ENCODE results near the gene RHOF.

The RHOF gene

DNA sequence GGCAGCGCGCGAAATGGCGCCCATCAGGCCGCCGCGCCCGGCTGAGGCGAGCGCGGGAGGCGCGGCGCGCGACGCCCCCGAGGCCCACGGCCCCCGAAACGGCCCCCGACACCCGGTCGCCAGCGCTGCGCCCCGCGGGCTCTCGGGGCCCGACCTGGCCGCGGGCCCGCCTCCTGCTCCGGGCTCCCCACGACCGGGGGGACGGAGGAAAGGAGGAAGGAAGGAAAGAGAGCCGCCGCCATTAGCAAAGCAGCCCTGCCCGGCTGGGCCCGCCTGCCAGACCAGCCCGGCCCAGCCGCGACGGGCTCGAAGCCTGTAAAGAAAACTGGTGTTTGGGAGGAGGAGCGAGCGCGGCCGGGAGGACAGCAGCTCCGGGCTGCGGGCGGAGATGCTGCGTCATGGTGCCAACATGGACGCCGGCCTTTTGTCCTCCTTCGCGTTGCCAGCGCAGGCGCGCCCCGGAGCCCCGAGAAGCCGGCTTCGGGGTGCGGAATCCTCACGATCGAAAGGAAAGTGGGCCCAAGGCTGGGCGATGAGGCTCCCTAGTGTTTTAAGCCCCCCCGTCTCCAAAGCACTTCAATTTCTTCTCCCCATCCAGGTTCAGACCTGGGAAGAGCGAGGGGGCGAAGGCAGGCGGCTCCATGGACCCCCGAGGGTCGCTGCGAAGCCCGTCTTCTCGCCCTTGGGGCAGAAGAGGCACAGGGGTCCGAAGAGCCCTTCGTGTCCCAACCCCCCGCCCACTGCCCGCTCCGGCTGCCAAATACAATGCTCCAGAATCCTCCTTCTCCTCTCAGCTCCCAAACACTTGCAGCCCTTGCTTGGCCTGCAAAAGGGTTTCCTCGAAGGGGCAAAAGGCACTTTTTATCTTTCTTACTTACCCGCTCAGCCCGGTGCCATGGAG, 7.5 kb upstream of the RHOF start:
- Histone ChIP-seq H3K36me3 (ENCODE audit: control insufficient read depth, insufficient read depth, low read length) (peaks cover 10% of the 10 kb centered on the region), H3K27me3 (ENCODE audit: control insufficient read depth, insufficient read depth, low read length) (no peaks in the 10 kb centered on the region), H3K4me1 (ENCODE audit: control insufficient read depth, insufficient read depth, low read length) (peaks cover 38% of the 10 kb centered on the region), H3K4me3 (ENCODE audit: low read length) (peak overlapping the region; percentile 18), H3K9ac (ENCODE audit: low read length) (peak overlapping the region; percentile 100), H3K9me3 (ENCODE audit: control insufficient read depth, low read length) (no peaks in the 10 kb centered on the region)

DNA sequence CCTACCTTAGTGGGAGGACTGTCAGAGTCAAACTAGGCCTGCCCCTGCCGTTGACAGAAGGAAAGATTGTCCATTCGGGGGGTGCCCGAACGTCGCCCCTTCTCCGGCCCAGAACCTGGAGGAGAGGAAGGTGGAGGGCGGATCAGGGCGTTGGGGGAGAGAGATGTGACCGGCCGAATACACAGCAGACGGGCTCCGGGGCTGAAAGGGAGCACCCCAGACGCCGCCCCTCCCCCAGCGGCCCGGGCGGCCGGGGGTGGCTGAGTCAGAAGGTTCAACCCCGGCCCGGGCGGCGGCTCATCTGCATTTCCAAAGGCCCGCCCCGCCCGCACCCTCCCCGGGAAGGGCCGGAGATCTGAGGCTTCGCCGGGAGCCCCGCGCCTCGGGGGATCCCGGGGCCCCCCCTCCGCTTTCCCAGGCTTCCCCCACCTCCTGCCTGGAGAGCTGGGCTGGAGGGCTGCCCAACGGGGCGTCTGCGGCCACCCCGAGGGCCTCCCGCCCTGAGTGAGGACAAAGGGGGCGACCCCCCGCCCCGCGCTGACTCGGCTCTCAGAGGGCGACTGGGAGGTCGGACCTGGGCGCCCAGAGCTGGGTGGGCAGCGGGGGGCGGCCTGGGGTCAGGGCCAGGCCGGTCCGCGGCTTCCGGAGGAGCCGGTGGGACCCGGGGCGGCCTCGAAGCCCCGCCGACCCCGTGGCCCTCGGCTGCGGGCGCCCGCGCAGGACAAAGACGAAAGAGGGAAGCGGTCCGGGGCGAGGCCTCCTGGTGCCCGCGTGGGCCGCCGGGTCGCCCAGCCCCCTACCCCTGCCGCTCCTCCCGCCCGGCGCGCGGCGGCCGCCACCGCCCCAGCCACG, 6.6 kb upstream of the RHOF start:
- Histone ChIP-seq H3K9me3 (ENCODE audit: control insufficient read depth, low read length) (no peaks in the 10 kb centered on the region), H3K4me3 (ENCODE audit: low read length) (peak overlapping the region; percentile 2), H3K27me3 (ENCODE audit: control insufficient read depth, insufficient read depth, low read length) (no peaks in the 10 kb centered on the region), H3K9ac (ENCODE audit: low read length) (peak overlapping the region; percentile 100), H3K36me3 (ENCODE audit: control insufficient read depth, insufficient read depth, low read length) (peaks cover 7% of the 10 kb centered on the region), H3K4me1 (ENCODE audit: control insufficient read depth, insufficient read depth, low read length) (peaks cover 44% of the 10 kb centered on the region)

GRCh38 chr12:121799156-121799841, 5.8 kb upstream of the RHOF start:
- Histone ChIP-seq H3K4me3 (ENCODE audit: low read length) (peak overlapping the region; percentile 31), H3K9me3 (ENCODE audit: control insufficient read depth, low read length) (no peaks in the 10 kb centered on the region), H3K9ac (ENCODE audit: low read length) (peak overlapping the region; percentile 100), H3K4me1 (ENCODE audit: control insufficient read depth, insufficient read depth, low read length) (peaks cover 52% of the 10 kb centered on the region), H3K36me3 (ENCODE audit: control insufficient read depth, insufficient read depth, low read length) (peaks cover 7% of the 10 kb centered on the region), H3K27me3 (ENCODE audit: control insufficient read depth, insufficient read depth, low read length) (no peaks in the 10 kb centered on the region)

DNA sequence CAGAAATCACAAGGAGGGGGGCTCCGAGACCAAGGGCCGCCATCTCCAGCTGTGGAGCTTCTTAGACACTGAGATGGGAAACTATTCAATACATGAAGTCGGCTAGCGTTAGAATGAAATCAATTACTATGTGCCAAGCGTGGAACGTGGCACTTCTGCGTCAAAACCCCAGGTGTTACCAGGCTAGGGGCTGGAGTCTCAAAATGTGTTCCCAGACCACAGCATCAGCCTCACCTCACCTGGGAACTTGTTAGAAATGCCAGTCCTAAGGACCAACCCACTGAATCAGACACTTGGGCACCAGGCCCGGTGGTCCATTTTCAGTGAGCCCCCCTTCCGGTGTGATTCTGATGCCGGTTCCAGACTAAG, 5.3 kb upstream of the RHOF start:
- H3K9me3 ChIP-seq (ENCODE audit: control insufficient read depth, low read length): no peaks in the 10 kb centered on the region
- H3K9ac ChIP-seq (ENCODE audit: low read length): peak overlapping the region; percentile 70
- peaks cover 57% of the 10 kb centered on the region for H3K4me1 ChIP-seq (ENCODE audit: control insufficient read depth, insufficient read depth, low read length)
- H3K27me3 ChIP-seq (ENCODE audit: control insufficient read depth, insufficient read depth, low read length): no peaks in the 10 kb centered on the region
- H3K4me3 ChIP-seq (ENCODE audit: low read length): peak overlapping the region; percentile 31
- peaks cover 7% of the 10 kb centered on the region for H3K36me3 ChIP-seq (ENCODE audit: control insufficient read depth, insufficient read depth, low read length)

- Histone ChIP-seq H3K4me1 (ENCODE audit: control insufficient read depth, insufficient read depth, low read length) (peaks cover 62% of the 10 kb centered on the region), H3K36me3 (ENCODE audit: control insufficient read depth, insufficient read depth, low read length) (peaks cover 7% of the 10 kb centered on the region), H3K27me3 (ENCODE audit: control insufficient read depth, insufficient read depth, low read length) (no peaks in the 10 kb centered on the region), H3K9ac (ENCODE audit: low read length) (peak overlapping the region; percentile 70), H3K4me3 (ENCODE audit: low read length) (peak overlapping the region; percentile 34), H3K9me3 (ENCODE audit: control insufficient read depth, low read length) (no peaks in the 10 kb centered on the region)
Observed at GRCh38 chr12:121797937-121798786, 4.7 kb upstream of the RHOF start.

- peak overlapping the region; percentile 34 for H3K4me3 ChIP-seq (ENCODE audit: low read length)
- no peaks in the 10 kb centered on the region for H3K27me3 ChIP-seq (ENCODE audit: control insufficient read depth, insufficient read depth, low read length)
- H3K9ac ChIP-seq (ENCODE audit: low read length): peak overlapping the region; percentile 56
- H3K36me3 ChIP-seq (ENCODE audit: control insufficient read depth, insufficient read depth, low read length): peaks cover 7% of the 10 kb centered on the region
- peaks cover 71% of the 10 kb centered on the region for H3K4me1 ChIP-seq (ENCODE audit: control insufficient read depth, insufficient read depth, low read length)
- no peaks in the 10 kb centered on the region for H3K9me3 ChIP-seq (ENCODE audit: control insufficient read depth, low read length)
Observed at GRCh38 chr12:121796855-121797751, 3.6 kb upstream of the RHOF start.

DNA sequence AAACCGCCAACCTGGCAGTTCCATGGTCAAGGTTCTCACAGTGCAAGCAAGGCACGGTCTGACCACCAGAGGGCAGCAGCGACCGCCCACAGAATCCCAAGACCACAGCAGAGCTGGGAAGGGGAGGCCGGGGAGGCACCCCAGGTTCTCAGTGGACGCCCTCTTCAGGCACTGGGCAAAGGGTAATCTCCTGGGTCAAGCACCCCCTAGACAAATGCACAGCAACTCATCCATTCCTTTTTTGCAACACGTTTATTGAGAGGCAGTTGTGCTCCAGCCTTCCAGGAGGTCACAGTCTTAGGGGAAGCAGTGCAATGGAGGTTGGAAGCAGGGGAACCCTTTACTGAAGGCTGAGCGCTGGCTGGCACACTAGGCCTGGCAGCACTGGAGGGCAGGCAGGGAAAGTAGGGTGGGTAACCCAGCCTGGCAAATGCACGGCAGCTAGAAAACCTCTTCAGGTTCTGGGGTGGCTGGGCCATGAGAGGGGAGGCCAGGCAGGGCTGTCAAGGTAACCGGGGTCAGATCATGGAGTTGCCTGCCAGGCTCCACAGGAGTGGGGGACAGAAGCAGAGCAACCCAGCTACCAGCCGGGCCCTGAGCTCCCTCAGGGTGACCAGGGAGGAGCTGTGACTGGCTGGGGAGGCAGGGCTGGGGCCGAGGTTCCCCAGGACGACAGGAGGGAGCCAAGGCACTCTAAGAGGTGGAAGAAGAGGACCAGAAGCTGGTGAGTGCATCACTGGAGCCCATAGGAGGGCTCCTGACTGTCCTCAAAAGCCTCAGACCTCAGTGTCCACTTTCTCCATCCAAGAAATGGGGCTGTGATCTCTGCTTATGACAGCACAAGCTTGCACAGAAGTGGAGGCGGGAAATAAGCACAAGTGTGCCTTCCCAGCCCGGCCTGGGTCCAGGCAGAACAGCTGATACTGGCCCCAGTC, 1.8 kb upstream of the RHOF start:
- peak overlapping the region; percentile 39 for H3K4me3 ChIP-seq (ENCODE audit: low read length)
- H3K27me3 ChIP-seq (ENCODE audit: control insufficient read depth, insufficient read depth, low read length): no peaks in the 10 kb centered on the region
- H3K4me1 ChIP-seq (ENCODE audit: control insufficient read depth, insufficient read depth, low read length): peaks cover 78% of the 10 kb centered on the region
- H3K9ac ChIP-seq (ENCODE audit: low read length): peak overlapping the region; percentile 74
- H3K9me3 ChIP-seq (ENCODE audit: control insufficient read depth, low read length): no peaks in the 10 kb centered on the region
- H3K36me3 ChIP-seq (ENCODE audit: control insufficient read depth, insufficient read depth, low read length): peaks cover 7% of the 10 kb centered on the region

GRCh38 chr12:121794534-121795033, 1.1 kb upstream of the RHOF start:
- H3K4me1 ChIP-seq (ENCODE audit: control insufficient read depth, insufficient read depth, low read length): peaks cover 82% of the 10 kb centered on the region
- H3K4me3 ChIP-seq (ENCODE audit: low read length): peak overlapping the region; percentile 39
- peaks cover 7% of the 10 kb centered on the region for H3K36me3 ChIP-seq (ENCODE audit: control insufficient read depth, insufficient read depth, low read length)
- H3K9ac ChIP-seq (ENCODE audit: low read length): peak overlapping the region; percentile 74
- H3K27me3 ChIP-seq (ENCODE audit: control insufficient read depth, insufficient read depth, low read length): no peaks in the 10 kb centered on the region
- H3K9me3 ChIP-seq (ENCODE audit: control insufficient read depth, low read length): no peaks in the 10 kb centered on the region

GRCh38 chr12:121793838-121794533, 498 bp upstream of the RHOF start:
- Histone ChIP-seq H3K4me1 (ENCODE audit: control insufficient read depth, insufficient read depth, low read length) (peaks cover 82% of the 10 kb centered on the region), H3K4me3 (ENCODE audit: low read length) (peak overlapping the region; percentile 23), H3K36me3 (ENCODE audit: control insufficient read depth, insufficient read depth, low read length) (peaks cover 7% of the 10 kb centered on the region), H3K9ac (ENCODE audit: low read length) (peak overlapping the region; percentile 81), H3K27me3 (ENCODE audit: control insufficient read depth, insufficient read depth, low read length) (no peaks in the 10 kb centered on the region), H3K9me3 (ENCODE audit: control insufficient read depth, low read length) (no peaks in the 10 kb centered on the region)
